CD4-positive, alpha-beta T cell treated with Interleukin-15 for 1 hour (primary cell): ENCODE measurements around the gene WDR91.
"Not testable (repeated sequence)": the region's sequence is repeated elsewhere in the genome, so short reads cannot be mapped to it uniquely, and the experiment has no call there.

Experiments used
- DNase-seq: peaks from one replicate; pipeline ENCODE4 v3.0.0-alpha.2; 2020

Gene WDR91

GRCh38 chr7:135232720-135233119 is 21.4 kb upstream of the WDR91 start:
- no peak for DNase-seq

- DNase-seq = no peak
These were observed 20.8 kb upstream of the WDR91 start for GRCh38 chr7:135232087-135232486.

GRCh38 chr7:135231686-135232085 is 20.4 kb upstream of the WDR91 start:
- no peak for DNase-seq

- DNase-seq = no peak
These were observed 12.7 kb upstream of the WDR91 start for GRCh38 chr7:135224027-135224426.

DNA sequence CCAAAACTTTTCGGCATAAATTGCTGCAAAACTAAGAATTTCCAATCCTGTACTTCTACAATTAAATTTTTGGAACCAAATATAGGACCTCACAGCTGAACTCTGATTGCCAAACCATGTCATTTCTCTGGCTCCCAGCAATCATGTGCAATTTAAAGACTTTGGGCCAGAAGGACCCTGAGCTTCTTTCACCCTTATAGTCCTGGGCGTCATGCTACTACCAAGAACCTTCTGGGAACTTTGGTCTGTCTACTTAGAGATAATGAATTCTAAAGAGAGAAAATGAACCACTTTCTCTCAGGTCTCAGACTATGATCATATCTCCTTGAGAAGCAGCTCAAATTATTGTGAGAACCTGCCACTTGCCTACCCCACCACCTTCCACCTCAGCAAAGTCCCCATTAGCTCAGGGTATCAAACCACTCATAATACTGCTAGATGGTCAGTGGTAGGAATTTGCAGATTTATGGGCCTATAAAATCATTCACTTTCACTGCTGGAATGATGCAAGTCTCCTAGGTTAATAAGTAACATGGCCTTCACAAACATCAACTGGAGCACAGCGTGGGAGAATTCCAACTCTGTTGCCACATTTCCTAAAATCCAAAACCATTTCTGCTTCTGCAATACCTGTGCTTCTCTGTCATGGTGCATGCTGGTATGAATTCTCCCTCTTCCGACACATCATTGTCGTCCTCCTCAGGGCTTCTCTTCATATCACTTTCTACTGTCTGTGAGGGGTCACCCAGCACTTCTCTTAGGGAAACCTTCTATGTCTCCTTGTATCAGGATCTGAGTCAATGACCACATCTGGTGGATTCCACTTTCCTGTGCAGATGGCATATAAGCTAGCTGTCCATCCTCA is 6.6 kb upstream of the WDR91 start:
- no peak for DNase-seq

DNA sequence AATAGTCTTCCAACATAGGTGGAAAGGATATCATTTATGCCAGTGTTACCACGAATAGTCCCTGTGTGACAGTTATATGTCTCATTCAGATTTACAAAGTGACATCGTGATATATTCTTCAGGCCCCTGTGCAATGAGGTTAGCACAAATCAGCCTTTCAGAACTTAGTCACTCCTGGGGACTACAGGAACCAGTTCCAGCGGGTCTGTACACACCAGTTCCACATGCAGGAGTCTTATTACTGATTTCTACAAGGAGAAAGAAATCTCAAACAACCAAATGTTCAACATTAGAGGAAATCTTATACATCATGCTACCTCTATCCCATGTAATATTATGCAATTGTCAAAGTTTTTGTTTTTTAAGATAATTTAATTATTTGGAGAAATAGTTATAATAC is 4.4 kb upstream of the WDR91 start:
- no peak for DNase-seq

DNA sequence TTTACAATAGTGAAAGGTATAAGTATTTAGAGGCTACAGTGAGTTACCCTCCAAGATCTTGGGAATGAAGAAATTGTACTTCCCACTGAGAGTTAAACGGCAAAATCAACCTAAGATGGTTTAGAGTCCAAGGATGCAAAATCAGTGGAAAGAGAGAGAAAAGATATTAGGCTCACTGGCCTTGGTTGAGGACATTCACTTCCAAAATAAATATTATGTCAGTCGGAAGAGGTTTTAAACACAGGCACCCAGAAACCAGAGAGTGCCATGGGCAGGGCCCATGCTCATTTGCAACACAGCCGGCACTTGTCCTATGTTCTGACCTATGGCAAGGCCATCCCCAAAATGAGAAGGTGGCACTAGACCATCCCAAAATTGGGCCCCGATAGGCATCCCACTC is 3.9 kb upstream of the WDR91 start:
- DNase-seq = no peak

DNA sequence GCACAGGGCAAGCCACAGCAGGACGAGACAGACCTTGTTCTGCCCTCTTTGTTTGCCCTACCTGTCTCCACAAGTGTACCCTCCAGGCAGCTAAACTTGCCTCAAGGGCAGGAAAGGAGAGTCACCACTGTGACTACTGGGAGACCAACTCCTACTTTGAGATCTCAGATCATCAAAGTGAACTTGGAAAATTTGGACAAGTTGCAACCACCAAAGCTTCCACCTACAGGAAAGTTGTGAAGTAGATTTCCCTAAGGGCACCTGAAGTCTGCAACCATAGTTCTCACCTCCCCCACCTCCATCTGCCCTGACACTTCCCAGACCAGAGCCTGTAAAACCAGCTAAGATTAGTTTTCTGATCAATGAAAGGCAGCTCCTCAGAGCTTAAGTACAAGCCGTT is 2.5 kb upstream of the WDR91 start:
- DNase-seq = no peak

GRCh38 chr7:135211946-135212685 is 790 bp upstream of the WDR91 start:
- not testable (repeated sequence) for DNase-seq

DNA sequence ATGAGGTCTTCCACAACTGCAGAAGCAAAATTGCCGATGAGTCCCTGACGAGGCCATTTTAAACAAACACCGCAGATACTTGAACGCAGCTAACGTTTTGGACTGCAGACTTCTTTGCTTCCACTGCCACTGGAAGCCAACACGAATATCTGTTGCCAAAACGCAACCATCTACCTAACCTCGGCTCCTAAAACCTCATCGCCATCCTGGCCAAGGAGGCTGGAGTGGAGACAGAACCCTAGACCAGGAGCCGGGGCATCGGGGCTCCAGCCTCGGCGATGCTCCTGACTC is 493 bp downstream of the WDR91 start:
- DNase-seq = no peak

DNA sequence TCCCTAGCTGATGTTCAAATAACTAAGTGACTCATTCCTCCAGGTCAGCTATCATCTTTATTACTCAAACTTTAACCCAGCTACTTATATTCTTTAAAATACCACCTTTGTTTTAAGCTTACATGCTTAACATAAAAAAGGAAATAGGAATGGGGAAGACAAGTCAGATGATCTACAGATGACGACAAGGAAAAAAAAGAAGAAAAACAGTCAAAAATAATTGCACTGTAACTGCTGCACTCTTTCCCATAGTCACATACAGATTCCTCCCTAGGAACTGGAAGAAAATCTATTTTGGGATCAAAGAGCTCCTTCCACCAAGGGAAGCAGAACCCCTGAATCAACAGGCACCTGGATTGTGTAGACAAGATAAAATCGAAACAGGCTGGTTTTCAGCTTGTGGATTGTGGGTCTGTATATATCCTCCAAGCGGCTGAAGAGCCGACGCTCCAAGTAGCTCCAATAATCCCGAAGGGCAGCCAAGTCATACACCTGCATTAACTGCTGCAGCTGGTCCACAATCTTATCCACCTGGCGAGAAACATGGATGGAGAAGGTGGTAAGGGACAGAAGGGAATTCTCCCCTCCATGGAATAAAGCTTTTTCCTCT is 2.0 kb downstream of the WDR91 start:
- DNase-seq = no peak

DNA sequence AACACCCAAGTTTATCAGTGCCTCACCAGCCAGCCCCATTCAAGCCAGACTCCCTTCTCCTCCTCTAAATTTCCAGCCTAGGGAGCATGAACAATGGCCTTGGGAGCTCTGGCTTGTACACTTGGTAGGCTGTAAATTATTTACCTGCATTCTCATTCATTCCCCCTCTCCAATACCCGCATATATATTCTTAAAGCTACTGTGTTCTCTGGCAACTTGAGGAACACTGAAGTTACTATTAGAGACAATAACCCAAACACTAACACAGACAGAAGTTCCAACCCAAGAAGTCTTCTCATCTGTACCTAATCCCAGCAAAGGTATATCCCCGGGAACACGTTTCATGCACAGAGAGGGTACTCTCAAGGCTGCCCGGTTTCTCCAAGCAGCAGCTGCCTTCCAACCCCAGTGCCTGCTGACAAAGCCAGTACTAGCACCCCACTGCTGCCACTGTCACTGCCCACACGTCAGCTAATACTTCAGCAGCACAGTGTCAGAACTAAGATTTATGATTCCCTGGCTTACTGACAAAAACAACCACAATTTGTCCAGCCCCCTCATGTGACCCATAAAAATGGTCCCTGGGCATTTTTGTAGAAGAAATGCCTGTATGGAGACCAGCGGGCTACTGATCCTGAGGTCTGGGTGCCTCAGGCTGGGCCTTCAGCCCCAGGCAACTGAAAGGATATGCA is 3.1 kb downstream of the WDR91 start:
- DNase-seq = no peak

DNA sequence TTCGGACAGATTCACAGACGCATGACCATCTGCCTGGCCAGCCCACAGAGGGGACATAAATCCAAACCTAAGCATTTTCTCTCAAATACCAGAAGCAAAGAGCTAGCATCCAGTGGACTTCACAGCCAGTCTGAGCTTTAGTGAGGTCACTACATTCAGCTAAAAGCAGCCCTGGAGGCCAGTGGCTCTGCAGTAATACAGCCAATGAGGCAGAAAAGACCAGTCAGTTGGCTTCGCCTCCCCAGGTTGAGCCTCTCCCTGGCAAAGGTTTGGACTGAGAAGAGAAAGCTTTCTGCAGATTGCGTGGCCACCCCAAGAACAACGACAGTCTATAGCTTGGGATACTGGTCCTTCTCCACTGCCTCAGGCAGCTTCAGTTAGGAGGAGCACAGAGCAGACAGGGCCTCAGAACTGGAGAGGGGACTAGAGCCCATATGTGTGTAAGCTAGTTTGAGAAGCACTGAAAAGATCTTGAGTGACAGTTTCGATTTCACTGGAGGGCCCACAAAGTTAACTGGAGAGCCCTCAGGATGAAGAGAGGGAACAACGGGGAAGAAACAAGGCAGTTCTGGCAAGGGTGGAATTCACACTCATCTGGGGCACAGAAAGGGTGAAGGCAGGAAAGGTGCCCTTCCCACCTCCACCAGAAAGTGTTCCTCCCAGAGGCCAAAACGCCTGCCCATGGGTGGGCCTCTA is 3.8 kb downstream of the WDR91 start:
- no peak for DNase-seq

GRCh38 chr7:135206941-135207391 is 4.4 kb downstream of the WDR91 start:
- no peak for DNase-seq

GRCh38 chr7:135205850-135206249 is 5.5 kb downstream of the WDR91 start:
- DNase-seq = no peak

- DNase-seq = no peak
These were observed 6.5 kb downstream of the WDR91 start for GRCh38 chr7:135204876-135205275.

DNA sequence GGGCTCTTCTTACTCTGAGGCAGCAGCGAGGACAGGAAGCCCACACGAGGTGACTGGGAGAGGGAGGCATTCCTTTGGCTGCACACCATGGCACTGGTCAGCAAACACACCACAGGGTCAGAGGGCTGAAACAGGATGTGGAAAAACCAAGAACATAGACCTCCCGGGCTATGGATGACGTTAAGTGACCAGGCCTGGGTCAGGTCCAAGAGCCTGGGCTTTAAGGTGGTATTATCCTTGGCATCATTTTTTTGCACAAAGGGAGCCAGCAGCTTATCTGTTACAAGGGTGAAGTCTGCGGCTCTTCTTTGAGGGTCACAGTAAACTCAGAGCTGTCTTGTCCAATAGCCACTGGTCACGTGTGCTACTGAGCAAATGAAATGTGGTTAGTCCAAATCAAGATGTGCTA is 7.0 kb downstream of the WDR91 start:
- no peak for DNase-seq

- DNase-seq = no peak
These were observed 10.0 kb downstream of the WDR91 start for GRCh38 chr7:135201350-135201749.

DNA sequence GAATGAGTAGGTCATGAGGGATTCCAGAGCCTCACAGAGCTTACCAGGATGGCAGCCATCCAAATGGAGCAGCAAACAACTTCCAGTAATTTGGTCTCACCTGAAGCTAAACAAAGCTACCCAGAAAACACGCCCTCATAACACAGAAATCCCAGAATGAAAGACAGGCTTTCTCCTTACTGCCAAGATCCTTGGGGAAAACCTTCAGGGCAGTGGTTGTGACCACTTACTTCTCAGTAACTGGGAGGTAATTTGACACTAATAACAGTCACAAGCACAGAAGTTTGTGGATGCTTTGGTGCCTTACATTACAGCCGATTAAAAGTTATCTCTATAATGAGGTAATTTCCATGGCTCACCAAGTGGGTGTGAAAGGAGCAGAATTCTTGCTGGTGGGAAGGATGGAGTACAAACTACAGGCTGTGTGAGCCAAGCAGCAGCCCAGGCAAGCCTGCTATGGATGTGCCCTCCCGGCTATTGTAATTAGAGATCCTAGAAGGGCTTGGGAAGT is 10.4 kb downstream of the WDR91 start:
- no peak for DNase-seq

GRCh38 chr7:135199439-135199838 is 11.9 kb downstream of the WDR91 start:
- no peak for DNase-seq

DNA sequence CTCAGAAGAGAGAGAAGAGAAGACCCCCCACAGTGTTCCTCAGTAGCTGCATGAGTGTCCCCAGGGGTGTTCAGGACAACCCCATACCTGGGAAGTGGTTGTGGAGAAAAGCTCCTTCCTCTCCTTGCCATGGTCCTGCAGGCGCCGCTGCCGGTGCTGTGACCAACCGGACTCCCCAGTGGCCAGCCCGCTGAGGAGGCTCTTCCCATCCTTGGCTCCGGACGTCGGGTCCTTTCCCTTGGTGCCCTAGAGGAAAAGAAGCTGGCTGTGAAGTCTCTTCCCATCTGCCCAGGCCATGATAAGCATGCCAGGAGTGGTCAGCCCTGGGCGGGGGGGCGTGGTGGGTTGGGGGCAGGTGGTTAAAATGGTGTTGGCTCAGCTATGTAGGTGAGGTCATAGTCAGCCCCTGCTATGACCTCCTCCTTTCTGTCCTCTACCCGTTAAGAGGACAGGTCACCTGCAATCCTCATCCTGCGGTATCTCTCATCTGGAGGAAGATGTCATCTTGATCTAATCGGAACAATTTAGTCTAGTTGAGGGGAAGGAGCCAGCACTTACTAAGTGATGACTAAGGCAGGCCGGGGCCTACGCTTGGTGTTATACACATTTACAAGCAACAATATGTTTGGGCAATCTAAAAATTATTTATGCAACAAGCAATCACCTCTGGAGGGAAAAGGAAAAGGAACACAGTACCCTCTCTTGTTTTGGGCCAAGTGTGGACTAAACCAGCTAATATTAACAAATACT is 13.2 kb downstream of the WDR91 start:
- no peak for DNase-seq

DNA sequence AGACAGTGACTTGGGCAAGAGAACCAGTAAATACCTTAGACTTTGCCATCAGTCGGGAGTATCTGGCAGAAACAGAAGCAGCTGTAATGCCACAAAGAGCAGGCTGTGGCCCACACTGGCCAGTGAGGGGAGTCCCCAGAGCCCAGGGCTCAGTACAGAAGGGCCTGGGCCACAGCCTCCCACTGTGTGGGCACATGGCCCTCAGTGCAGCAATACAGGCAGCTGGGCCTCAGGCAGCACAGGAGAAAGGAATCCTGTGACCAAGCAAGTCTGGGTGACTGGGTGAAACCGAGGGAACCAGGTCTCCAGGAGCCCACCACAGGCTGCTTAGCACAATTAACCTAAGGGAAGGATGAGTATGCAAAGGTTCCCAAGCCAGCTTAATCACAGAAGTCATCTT is 14.0 kb downstream of the WDR91 start:
- DNase-seq = no peak
